H1 (cell line): ENCODE results near the gene KATNA1. TPM values are rescaled to one million over a fixed set of nuclear protein-coding genes. Genes with fewer than 3 reads are reported as not detected.
"Not testable (repeated sequence)": the region's sequence is repeated elsewhere in the genome, so short reads cannot be mapped to it uniquely, and the experiment has no call there.

Source experiments
- CTCF ChIA-PET: fragments of 300-600 bp; sonication (Branson Sonifier 250); formaldehyde crosslinking; loops from one replicate; lab custom pipeline; 2021; ENCODE audit not compliant: partially characterized antibody; lab: Charles Lee
- POLR2A ChIA-PET: fragments of 300-600 bp; sonication (Branson Sonifier 250); formaldehyde crosslinking; loops from one replicate; lab custom pipeline; 2021; ENCODE audit warnings: inconsistent platforms; ENCODE audit not compliant: partially characterized antibody; lab: Charles Lee
- DNase-seq, 2 experiments: peaks; one replicate each; pipeline versions ENCODE4 v3.0.0 to v3.0.0-alpha.2; 2010 to 2022; ENCODE audit warnings: low spot score in 2 of 2, low read depth in 1 of 2, mixed read lengths in 1 of 2
- FAIRE-seq: peaks from 2 replicates; lab custom pipeline; 2011; peaks lifted over from hg19 to GRCh38; lab: Jason Lieb, UNC
- H2AFZ ChIP-seq: 2 replicates; pipeline ENCODE4 v1.8.1; 2012; ENCODE audit warnings: low read length, inconsistent platforms
- H2AK5ac ChIP-seq: 2 replicates; pipeline ENCODE4 v1.6.1; 2013; ENCODE audit warnings: low read depth, low read length
- H2BK120ac ChIP-seq: replicated peaks from 2 replicates; pipeline ENCODE3; 2013; ENCODE audit warnings: low read depth, low read length, inconsistent platforms
- H2BK12ac ChIP-seq: 2 replicates; pipeline ENCODE4 v1.6.1; 2013; ENCODE audit warnings: low read depth, low read length
- H2BK15ac ChIP-seq: 2 replicates; pipeline ENCODE4 v1.6.1; 2013; ENCODE audit warnings: low read length
- H2BK20ac ChIP-seq: 2 replicates; pipeline ENCODE4 v1.6.1; 2013; ENCODE audit warnings: low read length
- H2BK5ac ChIP-seq: 2 replicates; pipeline ENCODE4 v1.6.1; 2013; ENCODE audit warnings: low read depth, low read length
- H3K14ac ChIP-seq: 2 replicates; pipeline ENCODE4 v1.6.1; 2013; ENCODE audit warnings: inconsistent platforms; ENCODE audit not compliant: insufficient read length
- H3K18ac ChIP-seq: 2 replicates; pipeline ENCODE4 v1.6.1; 2013; ENCODE audit warnings: low read length; ENCODE audit errors: extremely low read depth
- H3K23ac ChIP-seq: 2 replicates; pipeline ENCODE4 v1.6.1; 2013; ENCODE audit warnings: inconsistent platforms; ENCODE audit not compliant: insufficient read length
- H3K23me2 ChIP-seq: 2 replicates; pipeline ENCODE4 v1.6.1; 2013; ENCODE audit warnings: low read depth, low read length
- H3K27ac ChIP-seq: 2 replicates; pipeline ENCODE4 v1.6.1; 2011; ENCODE audit warnings: low read depth, low read length, inconsistent platforms
- H3K27me3 ChIP-seq, 4 experiments: replicated peaks in 1 of 4; 1 replicate in 1 of 4; 2 replicates in 3 of 4; pipeline versions ENCODE4 v1.6.1 to v1.8.1; 2011 to 2013; ENCODE audit warnings: low read length in 3 of 4, mild to moderate bottlenecking in 3 of 4, inconsistent platforms in 2 of 4, mixed read lengths in 2 of 4, moderate library complexity in 1 of 4; ENCODE audit not compliant: control insufficient read depth in 3 of 4, insufficient read depth in 3 of 4; ENCODE audit errors: extremely low read depth in 1 of 4
- H3K36me3 ChIP-seq, 4 experiments: 2 replicates each; pipeline versions ENCODE4 v1.6.1 to v1.8.1; 2011 to 2013; ENCODE audit warnings: mild to moderate bottlenecking in 4 of 4, low read length in 3 of 4, moderate library complexity in 2 of 4, control low read depth in 1 of 4, inconsistent platforms in 1 of 4; ENCODE audit not compliant: insufficient read depth in 4 of 4, control insufficient read depth in 2 of 4
- H3K4ac ChIP-seq: replicated peaks from 2 replicates; pipeline ENCODE3; 2013; ENCODE audit warnings: low read length, low read depth, mixed read lengths, inconsistent platforms; ENCODE audit not compliant: insufficient read length
- H3K4me1 ChIP-seq, 4 experiments: replicated peaks in 1 of 4; 1 replicate in 1 of 4; 2 replicates in 3 of 4; pipeline versions ENCODE4 v1.6.1 to v1.8.1; 2011 to 2013; ENCODE audit warnings: low read length in 3 of 4, inconsistent platforms in 2 of 4, mixed read lengths in 1 of 4; ENCODE audit not compliant: insufficient read depth in 4 of 4, control insufficient read depth in 3 of 4
- H3K4me2 ChIP-seq, 2 experiments: 2 replicates each; pipeline versions ENCODE4 v1.6.1 to v1.8.1; 2011 to 2013; ENCODE audit warnings: low read depth in 2 of 2, low read length in 2 of 2, control low read depth in 1 of 2, inconsistent platforms in 1 of 2, mild to moderate bottlenecking in 1 of 2; ENCODE audit not compliant: insufficient read depth in 1 of 2
- H3K4me3 ChIP-seq, 4 experiments: fragments of 200-600, 300-600 bp in 1 of 4; sonication (generic), shearing (Covaris generic), sonication (Bioruptor Twin) in 1 of 4; 2 replicates each; pipeline versions ENCODE4 v1.5.1 to v1.8.1; 2011 to 2016; ENCODE audit warnings: low read length in 4 of 4, low read depth in 3 of 4, control low read depth in 2 of 4, inconsistent platforms in 2 of 4, mild to moderate bottlenecking in 2 of 4, mixed read lengths in 1 of 4, moderate library complexity in 1 of 4; ENCODE audit not compliant: insufficient read depth in 2 of 4; ENCODE audit errors: extremely low read depth in 1 of 4
- H3K56ac ChIP-seq: replicated peaks from 2 replicates; pipeline ENCODE3; 2013; ENCODE audit warnings: low read depth, mild to moderate bottlenecking, mixed read lengths, low read length, inconsistent platforms; ENCODE audit not compliant: insufficient read length
- H3K79me1 ChIP-seq: 2 replicates; pipeline ENCODE4 v1.6.1; 2013; ENCODE audit warnings: low read depth, low read length, control low read depth
- H3K79me2 ChIP-seq, 2 experiments: 2 replicates each; pipeline versions ENCODE4 v1.6.1 to v1.8.1; 2012 to 2013; ENCODE audit warnings: low read length in 2 of 2, mild to moderate bottlenecking in 2 of 2, inconsistent platforms in 1 of 2; ENCODE audit not compliant: insufficient read depth in 2 of 2, control insufficient read depth in 1 of 2
- H3K9ac ChIP-seq, 4 experiments: replicated peaks in 1 of 4; 1 replicate in 1 of 4; 2 replicates in 3 of 4; pipeline versions ENCODE4 v1.6.1 to v1.8.1; 2011 to 2013; ENCODE audit warnings: low read depth in 3 of 4, low read length in 3 of 4, control low read depth in 2 of 4, mild to moderate bottlenecking in 2 of 4, moderate library complexity in 2 of 4, inconsistent platforms in 1 of 4; ENCODE audit errors: extremely low read depth in 1 of 4
- H3K9me3 ChIP-seq, 2 experiments: 2 replicates each; pipeline versions ENCODE4 v1.6.1 to v1.8.1; 2012 to 2013; ENCODE audit warnings: mild to moderate bottlenecking in 2 of 2, moderate library complexity in 2 of 2, control low read depth in 1 of 2, inconsistent platforms in 1 of 2, low read depth in 1 of 2, low read length in 1 of 2, mixed read lengths in 1 of 2; ENCODE audit not compliant: insufficient read depth in 2 of 2
- H4K20me1 ChIP-seq, 2 experiments: replicated peaks in 1 of 2; 2 replicates each; pipeline versions ENCODE3 to v1.8.1; 2011 to 2013; ENCODE audit warnings: inconsistent platforms in 2 of 2, low read length in 2 of 2, mild to moderate bottlenecking in 1 of 2; ENCODE audit not compliant: insufficient read depth in 2 of 2, control insufficient read depth in 1 of 2
- H4K5ac ChIP-seq: 2 replicates; pipeline ENCODE4 v1.6.1; 2013; ENCODE audit warnings: low read length, low read depth, mixed read lengths, inconsistent platforms; ENCODE audit not compliant: insufficient read length
- H4K8ac ChIP-seq: 2 replicates; pipeline ENCODE4 v1.8.0; 2013; ENCODE audit warnings: mild to moderate bottlenecking, moderate library complexity, low read length, inconsistent platforms; ENCODE audit not compliant: insufficient read depth; ENCODE audit errors: extremely low read depth
- H4K91ac ChIP-seq: replicated peaks from 2 replicates; pipeline ENCODE3; 2013; ENCODE audit warnings: low read length, mixed read lengths, inconsistent platforms; ENCODE audit not compliant: insufficient read length
- CHD2 ChIP-seq: IDR thresholded peaks from 2 replicates; pipeline ENCODE4 v1.6.1; 2012; ENCODE audit warnings: low read length, improper control_type of control experiment
- PHF8 ChIP-seq: fragments of 200-600 bp; sonication (generic); conservative IDR thresholded peaks from 2 replicates; pipeline ENCODE4 v1.7.1; 2012; ENCODE audit warnings: low read depth, mild to moderate bottlenecking, inconsistent platforms, low read length, moderate library complexity
- WGBS, 2 experiments: shearing (Covaris generic) in 1 of 2; methylation state at CpG; one replicate each; pipeline versions ENCODE4 v1.1.6 to v1.1.7; 2013 to 2015; ENCODE audit warnings: low lambda C conversion rate in 2 of 2, mixed read lengths in 2 of 2, inconsistent platforms in 1 of 2, low coverage in 1 of 2, missing lambda C conversion rate in 1 of 2; ENCODE audit not compliant: insufficient replicate concordance in 2 of 2, insufficient coverage in 1 of 2, insufficient read length in 1 of 2; ENCODE audit errors: extremely low coverage in 1 of 2, missing lambda C conversion rate in 1 of 2; 5-methylcytosine and 5-hydroxymethylcytosine counted together
- polyA plus RNA-seq, 7 experiments: library from polyadenylated mRNA; depleted of rRNA in 3 of 7; stranded (reverse) in 5 of 7; unstranded in 2 of 7; fragments of >200 nt in 5 of 7; fragments of 200-250 nt in 2 of 7; gene quantifications; 1 replicate in 5 of 7; 2 replicates in 1 of 7; 4 replicates in 1 of 7; pipeline versions ENCODE4 v1.2.1 to v1.2.3, GENCODE V29; 2011 to 2013; ENCODE audit warnings: missing spikeins in 2 of 7, mixed read lengths in 2 of 7
- total RNA-seq: library from RNA; stranded (reverse); fragmentation: NEBNext Ultra II Directional; extraction: Animal tissue kit (Norgen Biotek cat#: 25700); gene quantifications from 2 replicates; pipeline ENCODE4 v1.2.1, GENCODE V29; 2021
- TF ChIP-seq, protein P1 (sequence below): IDR thresholded peaks from 2 replicates; pipeline ENCODE4 v1.6.1; 2012; ENCODE audit warnings: low read length, inconsistent platforms

Gene KATNA1
- total and polyA plus RNA-seq, 2 of the 8 experiments (the other 6 are each of a cell fraction or from before 2014, with no cell fraction given) = 7.6 to 20.3 TPM

DNA sequence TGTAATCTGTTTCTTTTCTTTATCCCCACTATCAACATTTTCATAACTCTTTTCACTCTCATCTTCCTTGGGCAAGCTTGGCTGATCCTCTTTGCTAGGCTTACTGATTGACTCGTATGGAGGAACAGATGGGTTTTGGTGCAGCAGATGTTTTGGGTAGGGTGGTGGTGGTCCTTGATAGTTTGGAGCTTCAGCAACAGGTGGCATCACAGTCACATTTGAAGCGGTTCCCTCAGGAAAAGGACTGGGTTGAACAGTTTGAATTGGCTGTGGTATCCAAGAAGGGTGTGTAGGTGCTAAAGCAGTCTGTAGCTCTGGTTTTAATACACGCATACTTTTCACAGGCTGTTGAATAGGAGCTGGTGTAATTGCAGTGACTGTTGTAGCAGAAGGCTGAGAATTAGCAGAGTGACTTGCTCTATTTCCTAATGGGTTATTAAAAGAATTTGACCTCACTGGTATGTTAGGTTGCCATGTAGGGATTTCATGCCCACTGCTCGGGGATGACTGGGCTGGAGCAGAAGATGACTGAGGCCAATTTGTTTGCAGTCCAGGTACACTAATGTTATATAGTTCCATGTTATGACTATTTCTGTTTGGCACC is 34.8 kb upstream of the KATNA1 start (continued):
- TF ChIP-seq, protein P1, sequence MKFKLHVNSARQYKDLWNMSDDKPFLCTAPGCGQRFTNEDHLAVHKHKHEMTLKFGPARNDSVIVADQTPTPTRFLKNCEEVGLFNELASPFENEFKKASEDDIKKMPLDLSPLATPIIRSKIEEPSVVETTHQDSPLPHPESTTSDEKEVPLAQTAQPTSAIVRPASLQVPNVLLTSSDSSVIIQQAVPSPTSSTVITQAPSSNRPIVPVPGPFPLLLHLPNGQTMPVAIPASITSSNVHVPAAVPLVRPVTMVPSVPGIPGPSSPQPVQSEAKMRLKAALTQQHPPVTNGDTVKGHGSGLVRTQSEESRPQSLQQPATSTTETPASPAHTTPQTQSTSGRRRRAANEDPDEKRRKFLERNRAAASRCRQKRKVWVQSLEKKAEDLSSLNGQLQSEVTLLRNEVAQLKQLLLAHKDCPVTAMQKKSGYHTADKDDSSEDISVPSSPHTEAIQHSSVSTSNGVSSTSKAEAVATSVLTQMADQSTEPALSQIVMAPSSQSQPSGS = no peak
- TF ChIP-seq CHD2 = no peak
- TF ChIP-seq PHF8 = no peak

DNA sequence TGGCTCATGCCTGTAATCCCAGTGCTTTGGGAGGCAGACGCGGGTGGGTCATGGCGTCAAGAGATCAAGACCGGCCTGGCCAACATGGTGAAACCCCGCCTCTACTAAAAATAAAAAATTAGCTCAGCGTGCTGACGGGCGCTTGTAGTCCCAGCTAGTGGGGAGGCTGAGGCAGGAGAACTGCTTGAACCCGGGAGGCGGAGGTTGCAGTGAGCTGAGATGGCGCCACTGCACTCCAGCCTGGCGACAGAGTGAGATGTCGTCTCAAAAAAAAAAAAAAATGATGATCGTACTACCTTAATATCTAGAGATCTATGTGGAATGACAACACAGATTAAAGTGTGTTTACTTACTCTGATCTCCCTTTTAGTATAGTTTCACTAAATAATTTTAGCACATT is 33.3 kb upstream of the KATNA1 start:
- H3K79me1 ChIP-seq, H3K27ac ChIP-seq, H3K23me2 ChIP-seq, H2AFZ ChIP-seq, DNase-seq, H3K9ac ChIP-seq, H2BK12ac ChIP-seq, H2BK15ac ChIP-seq, H3K18ac ChIP-seq, H2BK5ac ChIP-seq, H4K20me1 ChIP-seq, H3K56ac ChIP-seq, H4K8ac ChIP-seq, H2BK120ac ChIP-seq, H4K5ac ChIP-seq, H2AK5ac ChIP-seq, H4K91ac ChIP-seq, H3K4me1 ChIP-seq, FAIRE-seq, H3K14ac ChIP-seq, H3K27me3 ChIP-seq, H3K4me2 ChIP-seq, H3K9me3 ChIP-seq, H3K23ac ChIP-seq, H3K4me3 ChIP-seq, H2BK20ac ChIP-seq, H3K4ac ChIP-seq: not testable (repeated sequence)
- peaks cover 0 to 35% (median 17%) of the 10 kb centered on the region in 4 experiments; a peak in 7 of 8 replicates for H3K36me3 ChIP-seq
- H3K79me2 ChIP-seq = peaks cover 0 to 11% of the 10 kb centered on the region in 2 experiments; a peak in 1 of 4 replicates
- ChIA-PET CTCF (interaction anchor here (0.7 kb wide), 1 partner anchor 66 kb away, joined by 3 read pairs; no protein-coding TSS in a partner anchor), POLR2A (interaction anchor here (0.6 kb wide), 1 partner anchor 968 kb away, joined by 4 read pairs; no protein-coding TSS in a partner anchor)
- whole genome bisulfite sequencing, 2 experiments = 96% methylated on average over 14 of the region's 14 CpGs; no CpG with 5 or more reads in 1 of the 2 experiments
